Measurements from ENCODE around the gene CBY3. TPM values are rescaled to one million over a fixed set of nuclear protein-coding genes. Genes with fewer than 3 reads are reported as not detected.

The CBY3 gene
- polyA plus RNA-seq (2013, experiment 1 of 4): 0.57 TPM
- polyA plus RNA-seq (2013, experiment 2 of 4): not detected
- polyA plus RNA-seq (2013, experiment 3 of 4): 0.37 TPM
- polyA plus RNA-seq (2013, experiment 4 of 4): not detected

GRCh38 chr5:179680780-179681401 lies at the start of gene CBY3:
Gene CBY3, minus strand, starts transcription at chr5:179681034. Its CDS starts 116 bp downstream, at chr5:179680918.
- H3K9me3 ChIP-seq (ENCODE audit: control insufficient read depth, low read length): no peaks in the 10 kb centered on the region
- no peak within 1 kb of the TSS for H3K27ac ChIP-seq (ENCODE audit: insufficient read depth, low read depth, low read length, poor library complexity, severe bottlenecking)

GRCh38 chr5:179730356-179730755 lies 49.5 kb upstream of the CBY3 start:
- H3K27ac ChIP-seq (ENCODE audit: insufficient read depth, low read depth, low read length, poor library complexity, severe bottlenecking): no peak overlapping the region
- H3K4me1 ChIP-seq (ENCODE audit: control insufficient read depth, insufficient read depth, low read length): no peaks in the 10 kb centered on the region
- H3K27me3 ChIP-seq (ENCODE audit: control insufficient read depth, insufficient read depth, low read length, poor library complexity, severe bottlenecking): no peaks in the 10 kb centered on the region
- peaks cover 34% of the 10 kb centered on the region for H3K36me3 ChIP-seq (ENCODE audit: control insufficient read depth, insufficient read depth, low read length)
- WGBS, 2 experiments: 91 to 95% methylated on average over 3 of the region's 3 CpGs
- no peak overlapping the region for H3K4me3 ChIP-seq (ENCODE audit: insufficient read depth, low read depth, low read length)
- no peaks in the 10 kb centered on the region for H3K9me3 ChIP-seq (ENCODE audit: control insufficient read depth, low read length)

More at GRCh38 chr5:179680780-179681401, at the start of gene CBY3:
- Histone ChIP-seq H3K36me3 (ENCODE audit: control insufficient read depth, insufficient read depth, low read length) (no peaks in the 10 kb centered on the region), H3K27me3 (ENCODE audit: control insufficient read depth, insufficient read depth, low read length, poor library complexity, severe bottlenecking) (no peaks in the 10 kb centered on the region), H3K4me1 (ENCODE audit: control insufficient read depth, insufficient read depth, low read length) (no peaks in the 10 kb centered on the region), H3K4me3 (ENCODE audit: insufficient read depth, low read depth, low read length) (no peak within 1 kb of the TSS)
- WGBS, 2 experiments: 94 to 96% methylated on average over 5 of the region's 5 CpGs

DNA sequence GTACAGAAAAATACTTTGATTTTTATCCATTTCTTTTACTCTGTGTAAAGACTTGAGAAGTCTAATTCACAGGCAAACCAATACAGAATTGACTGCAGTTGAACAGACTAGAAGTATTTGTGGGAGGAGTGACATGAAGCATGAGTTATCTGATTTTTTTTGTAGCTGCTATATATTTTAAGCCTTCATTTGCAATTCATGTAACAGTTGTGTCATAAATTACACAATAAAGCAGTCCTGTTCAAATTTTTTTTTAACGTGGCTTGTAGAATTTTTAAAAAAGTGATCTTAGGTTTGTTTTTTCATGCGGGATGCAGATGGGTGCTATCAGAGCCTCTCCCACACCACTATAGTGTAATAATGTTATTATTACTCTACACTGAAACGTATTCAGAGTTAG lies 48.9 kb upstream of the CBY3 start:
- H3K4me1 ChIP-seq (ENCODE audit: control insufficient read depth, insufficient read depth, low read length): no peaks in the 10 kb centered on the region
- H3K27ac ChIP-seq (ENCODE audit: insufficient read depth, low read depth, low read length, poor library complexity, severe bottlenecking): no peak overlapping the region
- peaks cover 39% of the 10 kb centered on the region for H3K36me3 ChIP-seq (ENCODE audit: control insufficient read depth, insufficient read depth, low read length)
- H3K27me3 ChIP-seq (ENCODE audit: control insufficient read depth, insufficient read depth, low read length, poor library complexity, severe bottlenecking): no peaks in the 10 kb centered on the region
- no peak overlapping the region for H3K4me3 ChIP-seq (ENCODE audit: insufficient read depth, low read depth, low read length)
- H3K9me3 ChIP-seq (ENCODE audit: control insufficient read depth, low read length): no peaks in the 10 kb centered on the region
- no CpG with 5 or more reads among the region's 3 CpGs for WGBS, 2 experiments

GRCh38 chr5:179729303-179729702 lies 48.5 kb upstream of the CBY3 start:
- Histone ChIP-seq H3K4me3 (ENCODE audit: insufficient read depth, low read depth, low read length) (no peak overlapping the region), H3K4me1 (ENCODE audit: control insufficient read depth, insufficient read depth, low read length) (no peaks in the 10 kb centered on the region), H3K36me3 (ENCODE audit: control insufficient read depth, insufficient read depth, low read length) (peaks cover 43% of the 10 kb centered on the region), H3K27ac (ENCODE audit: insufficient read depth, low read depth, low read length, poor library complexity, severe bottlenecking) (no peak overlapping the region), H3K27me3 (ENCODE audit: control insufficient read depth, insufficient read depth, low read length, poor library complexity, severe bottlenecking) (no peaks in the 10 kb centered on the region), H3K9me3 (ENCODE audit: control insufficient read depth, low read length) (no peaks in the 10 kb centered on the region)
- 62 to 80% methylated on average over 2 to 4 of the region's 4 CpGs for WGBS, 2 experiments

GRCh38 chr5:179727106-179727505 lies 46.3 kb upstream of the CBY3 start:
- no peak overlapping the region for H3K4me3 ChIP-seq (ENCODE audit: insufficient read depth, low read depth, low read length)
- no peaks in the 10 kb centered on the region for H3K27me3 ChIP-seq (ENCODE audit: control insufficient read depth, insufficient read depth, low read length, poor library complexity, severe bottlenecking)
- no peak overlapping the region for H3K27ac ChIP-seq (ENCODE audit: insufficient read depth, low read depth, low read length, poor library complexity, severe bottlenecking)
- 96% methylated on average over 6 of the region's 6 CpGs for whole genome bisulfite sequencing, 2 experiments
- H3K36me3 ChIP-seq (ENCODE audit: control insufficient read depth, insufficient read depth, low read length): peaks cover 61% of the 10 kb centered on the region
- no peaks in the 10 kb centered on the region for H3K4me1 ChIP-seq (ENCODE audit: control insufficient read depth, insufficient read depth, low read length)
- H3K9me3 ChIP-seq (ENCODE audit: control insufficient read depth, low read length): no peaks in the 10 kb centered on the region

GRCh38 chr5:179724163-179724562 lies 43.3 kb upstream of the CBY3 start:
- Histone ChIP-seq H3K36me3 (ENCODE audit: control insufficient read depth, insufficient read depth, low read length) (peaks cover 76% of the 10 kb centered on the region), H3K27me3 (ENCODE audit: control insufficient read depth, insufficient read depth, low read length, poor library complexity, severe bottlenecking) (no peaks in the 10 kb centered on the region), H3K9me3 (ENCODE audit: control insufficient read depth, low read length) (no peaks in the 10 kb centered on the region), H3K4me3 (ENCODE audit: insufficient read depth, low read depth, low read length) (no peak overlapping the region), H3K4me1 (ENCODE audit: control insufficient read depth, insufficient read depth, low read length) (no peaks in the 10 kb centered on the region), H3K27ac (ENCODE audit: insufficient read depth, low read depth, low read length, poor library complexity, severe bottlenecking) (no peak overlapping the region)
- 95 to 99% methylated on average over 3 to 4 of the region's 4 CpGs for WGBS, 2 experiments

- Histone ChIP-seq H3K27ac (ENCODE audit: insufficient read depth, low read depth, low read length, poor library complexity, severe bottlenecking) (no peak overlapping the region), H3K27me3 (ENCODE audit: control insufficient read depth, insufficient read depth, low read length, poor library complexity, severe bottlenecking) (no peaks in the 10 kb centered on the region), H3K9me3 (ENCODE audit: control insufficient read depth, low read length) (no peaks in the 10 kb centered on the region), H3K36me3 (ENCODE audit: control insufficient read depth, insufficient read depth, low read length) (peaks cover 79% of the 10 kb centered on the region), H3K4me1 (ENCODE audit: control insufficient read depth, insufficient read depth, low read length) (no peaks in the 10 kb centered on the region), H3K4me3 (ENCODE audit: insufficient read depth, low read depth, low read length) (no peak overlapping the region)
- WGBS, 2 experiments: 92 to 96% methylated on average over 2 of the region's 2 CpGs
Measured at GRCh38 chr5:179720222-179720621, 39.4 kb upstream of the CBY3 start.

DNA sequence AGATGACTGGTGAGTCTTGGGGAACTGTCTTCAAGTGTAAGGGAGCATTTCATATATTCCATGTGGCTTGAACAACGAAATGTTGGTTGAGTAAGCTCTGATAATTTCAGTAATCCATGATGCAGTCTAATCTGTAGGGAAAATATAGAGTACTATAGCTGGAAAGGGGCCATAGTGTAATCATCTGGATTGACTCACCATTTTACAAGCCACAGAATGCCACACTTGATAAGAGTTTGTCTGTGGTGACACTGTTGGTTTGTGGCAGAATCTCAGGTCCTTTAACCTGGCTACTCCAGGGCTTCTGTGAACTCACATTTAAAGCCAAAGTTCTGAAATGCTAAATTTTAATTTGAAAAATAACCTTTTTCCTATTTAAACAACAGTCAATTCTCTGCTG lies 35.5 kb upstream of the CBY3 start:
- Histone ChIP-seq H3K9me3 (ENCODE audit: control insufficient read depth, low read length) (no peaks in the 10 kb centered on the region), H3K27me3 (ENCODE audit: control insufficient read depth, insufficient read depth, low read length, poor library complexity, severe bottlenecking) (no peaks in the 10 kb centered on the region), H3K4me1 (ENCODE audit: control insufficient read depth, insufficient read depth, low read length) (no peaks in the 10 kb centered on the region), H3K4me3 (ENCODE audit: insufficient read depth, low read depth, low read length) (no peak overlapping the region), H3K36me3 (ENCODE audit: control insufficient read depth, insufficient read depth, low read length) (peaks cover 79% of the 10 kb centered on the region), H3K27ac (ENCODE audit: insufficient read depth, low read depth, low read length, poor library complexity, severe bottlenecking) (no peak overlapping the region)
- WGBS, 2 experiments: 94 to 96% methylated on average over 1 of the region's 1 CpG

GRCh38 chr5:179700401-179700918 lies 19.6 kb upstream of the CBY3 start:
- 87 to 92% methylated on average over 7 of the region's 7 CpGs for WGBS, 2 experiments
- no peaks in the 10 kb centered on the region for H3K9me3 ChIP-seq (ENCODE audit: control insufficient read depth, low read length)
- H3K27ac ChIP-seq (ENCODE audit: insufficient read depth, low read depth, low read length, poor library complexity, severe bottlenecking): no peak overlapping the region
- H3K27me3 ChIP-seq (ENCODE audit: control insufficient read depth, insufficient read depth, low read length, poor library complexity, severe bottlenecking): no peaks in the 10 kb centered on the region
- peak overlapping the region; percentile 84 for H3K4me3 ChIP-seq (ENCODE audit: insufficient read depth, low read depth, low read length)
- peaks cover 7% of the 10 kb centered on the region for H3K4me1 ChIP-seq (ENCODE audit: control insufficient read depth, insufficient read depth, low read length)
- peaks cover 22% of the 10 kb centered on the region for H3K36me3 ChIP-seq (ENCODE audit: control insufficient read depth, insufficient read depth, low read length)

- H3K27ac ChIP-seq (ENCODE audit: insufficient read depth, low read depth, low read length, poor library complexity, severe bottlenecking): peak overlapping the region; percentile 88
- no peaks in the 10 kb centered on the region for H3K9me3 ChIP-seq (ENCODE audit: control insufficient read depth, low read length)
- H3K4me1 ChIP-seq (ENCODE audit: control insufficient read depth, insufficient read depth, low read length): peaks cover 7% of the 10 kb centered on the region
- H3K4me3 ChIP-seq (ENCODE audit: insufficient read depth, low read depth, low read length): peak overlapping the region; percentile 84
- WGBS, 2 experiments: 14 to 18% methylated on average over 19 of the region's 19 CpGs
- H3K27me3 ChIP-seq (ENCODE audit: control insufficient read depth, insufficient read depth, low read length, poor library complexity, severe bottlenecking): no peaks in the 10 kb centered on the region
- H3K36me3 ChIP-seq (ENCODE audit: control insufficient read depth, insufficient read depth, low read length): peaks cover 22% of the 10 kb centered on the region
Measured at GRCh38 chr5:179699616-179700237, 18.9 kb upstream of the CBY3 start.

Measured in ectodermal cell (in vitro differentiated cells).